HepG2 (cell line): ENCODE measurements around the gene ARHGEF16. TPM values are rescaled to one million over a fixed set of nuclear protein-coding genes. Genes with fewer than 3 reads are reported as not detected.

Source experiments
- EHMT2 ChIP-seq: fragments of 200-600 bp; sonication (generic); IDR thresholded peaks from 2 replicates; pipeline ENCODE4 v1.7.0; 2017; ENCODE audit warnings: antibody characterized with exemption, low read depth, low read length, borderline replicate concordance
- JUN ChIP-seq: sonication (generic); formaldehyde crosslinking; IDR thresholded peaks from 2 replicates; pipeline ENCODE4 v1.4.0; 2020; ENCODE audit warnings: mild to moderate bottlenecking, missing genetic modification reagents
- KAT2B ChIP-seq: fragments of 150-350 bp; IDR thresholded peaks from 2 replicates; pipeline ENCODE4 v1.6.1; 2014; ENCODE audit warnings: low read depth, low read length, borderline replicate concordance
- KLF9 ChIP-seq: IDR thresholded peaks from 2 replicates; pipeline ENCODE4 v1.6.1; 2016; ENCODE audit warnings: low read depth
- MTA1 ChIP-seq: sonication (generic); formaldehyde crosslinking; IDR thresholded peaks from 2 replicates; pipeline ENCODE4 v1.4.0; 2020; ENCODE audit warnings: missing genetic modification reagents, mild to moderate bottlenecking, borderline replicate concordance
- MTF2 ChIP-seq: sonication (generic); formaldehyde crosslinking; IDR thresholded peaks from 2 replicates; pipeline ENCODE4 v1.5.0; 2020; ENCODE audit warnings: missing genetic modification reagents, borderline replicate concordance
- NFYB ChIP-seq: sonication (generic); formaldehyde crosslinking; IDR thresholded peaks from 2 replicates; pipeline ENCODE4 v1.4.0; 2020; ENCODE audit warnings: missing genetic modification reagents
- SMAD3 ChIP-seq: sonication (generic); formaldehyde crosslinking; IDR thresholded peaks from 2 replicates; pipeline ENCODE4 v1.4.0; 2020; ENCODE audit warnings: missing genetic modification reagents
- STAT5B ChIP-seq: sonication (generic); formaldehyde crosslinking; IDR thresholded peaks from 2 replicates; pipeline ENCODE4 v1.4.0; 2020; ENCODE audit warnings: missing genetic modification reagents
- TAF15 ChIP-seq: fragments of 200-400 bp; formaldehyde crosslinking; IDR thresholded peaks from one replicate; pipeline ENCODE4 v1.6.1; 2018; ENCODE audit warnings: mild to moderate bottlenecking, low read depth, low read length; ENCODE audit not compliant: poor library complexity, severe bottlenecking
- ZFP82 ChIP-seq: sonication (generic); formaldehyde crosslinking; IDR thresholded peaks from 2 replicates; pipeline ENCODE4 v1.5.1; 2020; ENCODE audit warnings: mild to moderate bottlenecking, missing genetic modification reagents, borderline replicate concordance
- ZNF788 ChIP-seq: sonication (generic); formaldehyde crosslinking; IDR thresholded peaks from 2 replicates; pipeline ENCODE4 v1.5.0; 2020; ENCODE audit warnings: mild to moderate bottlenecking, missing genetic modification reagents, borderline replicate concordance
- polyA plus RNA-seq, 8 experiments: library from polyadenylated mRNA; depleted of rRNA in 3 of 8; stranded (reverse) in 7 of 8; unstranded in 1 of 8; fragments of >200 nt; fragmentation: Illumina TruSeq in 4 of 8; extraction: Trizol in 4 of 8; gene quantifications; 2 replicates each; pipeline versions ENCODE4 v1.2.1 to v1.2.3, GENCODE V29; 2011 to 2016; ENCODE audit warnings: low read depth in 4 of 8, missing spikeins in 1 of 8, mixed read lengths in 1 of 8; ENCODE audit not compliant: insufficient read depth in 1 of 8
- total RNA-seq, 5 experiments: library from RNA; depleted of rRNA; stranded (reverse); fragments of >200 nt; fragmentation: Illumina TruSeq; extraction: Trizol; gene quantifications; 2 replicates each; pipeline ENCODE4 v1.2.3, GENCODE V29; 2016; ENCODE audit warnings: low read depth in 1 of 5
- TF ChIP-seq, protein P1 (sequence below): sonication (generic); formaldehyde crosslinking; IDR thresholded peaks from 2 replicates; pipeline ENCODE4 v1.8.0; 2022; ENCODE audit warnings: missing genetic modification reagents, mild to moderate bottlenecking, borderline replicate concordance
- TF ChIP-seq, protein P2 (sequence below): sonication (generic); formaldehyde crosslinking; IDR thresholded peaks from 2 replicates; pipeline ENCODE4 v1.8.0; 2022; ENCODE audit warnings: mild to moderate bottlenecking, missing genetic modification reagents; ENCODE audit not compliant: insufficient replicate concordance
- TF ChIP-seq, protein P3 (sequence below): sonication (generic); formaldehyde crosslinking; IDR thresholded peaks from 2 replicates; pipeline ENCODE4 v1.4.0; 2020; ENCODE audit warnings: missing genetic modification reagents, mild to moderate bottlenecking, borderline replicate concordance
- TF ChIP-seq, protein P4 (sequence below): sonication (generic); formaldehyde crosslinking; IDR thresholded peaks from 2 replicates; pipeline ENCODE4 v1.5.0; 2020; ENCODE audit warnings: missing genetic modification reagents
- TF ChIP-seq, protein P5 (sequence below), 2 experiments: sonication (generic) in 1 of 2; formaldehyde crosslinking in 1 of 2; IDR thresholded peaks; 2 replicates each; pipeline versions ENCODE4 v1.4.0 to v1.6.1; 2016 to 2020; ENCODE audit warnings: borderline replicate concordance in 1 of 2, low read depth in 1 of 2, mild to moderate bottlenecking in 1 of 2, missing genetic modification reagents in 1 of 2

The ARHGEF16 gene
- total and polyA plus RNA-seq, 2 of the 13 experiments (the other 11 are each of a cell fraction or from before 2014, with no cell fraction given), result 20.3 to 39.9 TPM

DNA sequence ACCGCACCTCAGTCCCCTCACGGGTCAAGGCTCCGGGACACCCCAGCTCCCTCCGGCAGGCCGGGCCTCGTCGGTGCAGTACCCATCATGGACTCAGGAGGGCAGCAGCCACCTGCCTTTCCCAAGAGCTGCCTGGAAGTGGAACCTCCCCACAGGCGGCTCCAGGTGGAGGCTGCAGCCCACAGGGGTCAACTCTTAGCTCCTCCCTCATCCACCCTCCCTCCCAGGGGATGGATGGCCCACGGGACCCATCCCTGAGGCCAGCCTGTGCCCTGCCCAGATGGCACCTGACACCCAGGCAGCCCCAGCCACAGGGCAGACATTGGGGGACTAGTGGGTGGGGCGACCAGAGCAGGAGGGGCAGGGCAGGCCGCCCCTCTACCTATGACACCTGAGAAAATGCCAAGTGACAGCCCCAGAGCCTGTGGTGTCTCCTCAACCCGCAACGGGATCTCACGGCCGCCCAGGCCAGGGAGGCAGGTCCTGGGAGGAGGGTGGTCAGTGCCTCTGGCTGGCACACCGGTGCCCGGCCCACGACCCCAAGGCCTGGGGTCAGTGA lies 1.2 kb upstream of the ARHGEF16 start (continued):
- TF ChIP-seq JUN (CRISPR knock-in tag) (no peak), ZNF788 (CRISPR knock-in tag) (peak; percentile 73; the same call in 1 of the 2 replicates), MTF2 (CRISPR knock-in tag) (no peak), NFYB (CRISPR knock-in tag) (no peak), KAT2B (no peak), SMAD3 (CRISPR knock-in tag) (no peak), MTA1 (peak; percentile 45; the same call in 1 of the 2 replicates), EHMT2 (no peak), STAT5B (CRISPR knock-in tag) (no peak), KLF9 (CRISPR knock-in tag) (no peak), TAF15 (peak; percentile 69), ZFP82 (CRISPR knock-in tag) (no peak)
- TF ChIP-seq, protein P1, sequence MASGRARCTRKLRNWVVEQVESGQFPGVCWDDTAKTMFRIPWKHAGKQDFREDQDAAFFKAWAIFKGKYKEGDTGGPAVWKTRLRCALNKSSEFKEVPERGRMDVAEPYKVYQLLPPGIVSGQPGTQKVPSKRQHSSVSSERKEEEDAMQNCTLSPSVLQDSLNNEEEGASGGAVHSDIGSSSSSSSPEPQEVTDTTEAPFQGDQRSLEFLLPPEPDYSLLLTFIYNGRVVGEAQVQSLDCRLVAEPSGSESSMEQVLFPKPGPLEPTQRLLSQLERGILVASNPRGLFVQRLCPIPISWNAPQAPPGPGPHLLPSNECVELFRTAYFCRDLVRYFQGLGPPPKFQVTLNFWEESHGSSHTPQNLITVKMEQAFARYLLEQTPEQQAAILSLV (CRISPR knock-in tag), result no peak
- TF ChIP-seq, protein P2, sequence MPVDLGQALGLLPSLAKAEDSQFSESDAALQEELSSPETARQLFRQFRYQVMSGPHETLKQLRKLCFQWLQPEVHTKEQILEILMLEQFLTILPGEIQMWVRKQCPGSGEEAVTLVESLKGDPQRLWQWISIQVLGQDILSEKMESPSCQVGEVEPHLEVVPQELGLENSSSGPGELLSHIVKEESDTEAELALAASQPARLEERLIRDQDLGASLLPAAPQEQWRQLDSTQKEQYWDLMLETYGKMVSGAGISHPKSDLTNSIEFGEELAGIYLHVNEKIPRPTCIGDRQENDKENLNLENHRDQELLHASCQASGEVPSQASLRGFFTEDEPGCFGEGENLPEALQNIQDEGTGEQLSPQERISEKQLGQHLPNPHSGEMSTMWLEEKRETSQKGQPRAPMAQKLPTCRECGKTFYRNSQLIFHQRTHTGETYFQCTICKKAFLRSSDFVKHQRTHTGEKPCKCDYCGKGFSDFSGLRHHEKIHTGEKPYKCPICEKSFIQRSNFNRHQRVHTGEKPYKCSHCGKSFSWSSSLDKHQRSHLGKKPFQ (CRISPR knock-in tag), result no peak
- TF ChIP-seq, protein P3, sequence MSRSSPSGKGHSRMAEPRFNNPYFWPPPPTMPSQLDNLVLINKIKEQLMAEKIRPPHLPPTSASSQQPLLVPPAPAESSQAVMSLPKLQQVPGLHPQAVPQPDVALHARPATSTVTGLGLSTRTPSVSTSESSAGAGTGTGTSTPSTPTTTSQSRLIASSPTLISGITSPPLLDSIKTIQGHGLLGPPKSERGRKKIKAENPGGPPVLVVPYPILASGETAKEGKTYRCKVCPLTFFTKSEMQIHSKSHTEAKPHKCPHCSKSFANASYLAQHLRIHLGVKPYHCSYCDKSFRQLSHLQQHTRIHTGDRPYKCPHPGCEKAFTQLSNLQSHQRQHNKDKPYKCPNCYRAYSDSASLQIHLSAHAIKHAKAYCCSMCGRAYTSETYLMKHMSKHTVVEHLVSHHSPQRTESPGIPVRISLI (CRISPR knock-in tag), result no peak
- TF ChIP-seq, protein P4, sequence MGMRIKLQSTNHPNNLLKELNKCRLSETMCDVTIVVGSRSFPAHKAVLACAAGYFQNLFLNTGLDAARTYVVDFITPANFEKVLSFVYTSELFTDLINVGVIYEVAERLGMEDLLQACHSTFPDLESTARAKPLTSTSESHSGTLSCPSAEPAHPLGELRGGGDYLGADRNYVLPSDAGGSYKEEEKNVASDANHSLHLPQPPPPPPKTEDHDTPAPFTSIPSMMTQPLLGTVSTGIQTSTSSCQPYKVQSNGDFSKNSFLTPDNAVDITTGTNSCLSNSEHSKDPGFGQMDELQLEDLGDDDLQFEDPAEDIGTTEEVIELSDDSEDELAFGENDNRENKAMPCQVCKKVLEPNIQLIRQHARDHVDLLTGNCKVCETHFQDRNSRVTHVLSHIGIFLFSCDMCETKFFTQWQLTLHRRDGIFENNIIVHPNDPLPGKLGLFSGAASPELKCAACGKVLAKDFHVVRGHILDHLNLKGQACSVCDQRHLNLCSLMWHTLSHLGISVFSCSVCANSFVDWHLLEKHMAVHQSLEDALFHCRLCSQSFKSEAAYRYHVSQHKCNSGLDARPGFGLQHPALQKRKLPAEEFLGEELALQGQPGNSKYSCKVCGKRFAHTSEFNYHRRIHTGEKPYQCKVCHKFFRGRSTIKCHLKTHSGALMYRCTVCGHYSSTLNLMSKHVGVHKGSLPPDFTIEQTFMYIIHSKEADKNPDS, result no peak
- TF ChIP-seq, protein P5, sequence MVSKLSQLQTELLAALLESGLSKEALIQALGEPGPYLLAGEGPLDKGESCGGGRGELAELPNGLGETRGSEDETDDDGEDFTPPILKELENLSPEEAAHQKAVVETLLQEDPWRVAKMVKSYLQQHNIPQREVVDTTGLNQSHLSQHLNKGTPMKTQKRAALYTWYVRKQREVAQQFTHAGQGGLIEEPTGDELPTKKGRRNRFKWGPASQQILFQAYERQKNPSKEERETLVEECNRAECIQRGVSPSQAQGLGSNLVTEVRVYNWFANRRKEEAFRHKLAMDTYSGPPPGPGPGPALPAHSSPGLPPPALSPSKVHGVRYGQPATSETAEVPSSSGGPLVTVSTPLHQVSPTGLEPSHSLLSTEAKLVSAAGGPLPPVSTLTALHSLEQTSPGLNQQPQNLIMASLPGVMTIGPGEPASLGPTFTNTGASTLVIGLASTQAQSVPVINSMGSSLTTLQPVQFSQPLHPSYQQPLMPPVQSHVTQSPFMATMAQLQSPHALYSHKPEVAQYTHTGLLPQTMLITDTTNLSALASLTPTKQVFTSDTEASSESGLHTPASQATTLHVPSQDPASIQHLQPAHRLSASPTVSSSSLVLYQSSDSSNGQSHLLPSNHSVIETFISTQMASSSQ (IDR thresholded peaks at IDR 0.05; ENCODE audit: low read depth), result no peak
- TF ChIP-seq, protein P5 (CRISPR knock-in tag; IDR thresholded peaks at IDR 0.05; ENCODE audit: borderline replicate concordance), result peak; percentile 31; the same call in 1 of the 2 replicates
